ENCODE results near the gene SPATC1L. TPM values are rescaled to one million over a fixed set of nuclear protein-coding genes. Genes with fewer than 3 reads are reported as not detected.

SPATC1L gene
- 10.5 and 11.3 TPM in 2 replicates for total RNA-seq (2022)
- Bru-seq, nascent RNA = percentile 34 among the genes with signal in this experiment
- BruChase-seq, experiment 1, labeled RNA remaining after a 6-hour chase = percentile 32 among the genes with signal in this experiment
- percentile 32 among the genes with signal in this experiment for BruChase-seq, experiment 2, labeled RNA remaining after a 2-hour chase
- long read RNA-seq, transcript SPATC1L-202 (4 exons, 1,182 nt) = major isoform, 20 of 30 reads
- long read RNA-seq, partial matches to known transcripts = 3 of 30 reads
- long read RNA-seq, other reads (novel, unspliced or antisense) = 7 of 30 reads

DNA sequence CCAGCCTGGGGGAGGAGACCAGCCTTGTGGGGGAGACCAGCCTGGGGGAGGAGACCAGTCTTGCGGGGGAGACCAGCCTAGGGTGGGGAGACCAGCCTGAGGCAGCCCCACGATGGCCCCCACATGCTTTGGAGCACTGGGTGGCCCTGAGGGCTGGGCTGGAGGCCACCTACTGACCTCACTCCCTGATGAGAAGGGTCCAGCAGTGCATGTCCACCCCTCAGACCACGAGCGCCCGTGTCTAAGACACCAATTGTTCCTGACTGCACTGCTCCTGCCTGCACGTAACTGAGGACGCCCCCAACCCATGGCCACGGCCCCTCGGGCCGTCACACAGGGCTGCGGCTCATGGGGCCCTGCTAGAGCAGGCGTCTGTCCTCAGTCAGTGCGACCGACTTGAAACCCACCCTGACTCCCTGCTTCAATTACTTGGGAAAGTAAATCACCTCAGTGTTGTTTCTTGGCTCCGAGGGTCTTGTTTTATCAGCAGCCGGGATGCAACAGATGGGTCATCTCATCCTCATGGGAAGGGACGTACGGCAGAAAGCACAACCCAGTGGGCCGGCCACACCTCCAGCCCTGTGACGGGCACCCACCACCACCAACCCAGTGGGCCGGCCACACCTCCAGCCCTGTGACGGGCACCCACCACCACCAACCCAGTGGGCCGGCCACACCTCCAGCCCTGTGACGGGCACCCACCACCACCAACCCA lies at the start of gene SPATC1L:
SPATC1L (minus strand) TSS at position 550 of the 715 bp plus-strand sequence. CDS start 1,643 bp downstream, outside the sequence.
- Mint-ChIP-seq H3K36me3 (ENCODE audit: insufficient read depth, unreplicated experiment) (peaks cover 11% of the 10 kb centered on the region), H3K27me3 (ENCODE audit: insufficient read depth, unreplicated experiment) (no peaks in the 10 kb centered on the region), H3K4me1 (ENCODE audit: insufficient read depth, unreplicated experiment) (peaks cover 14% of the 10 kb centered on the region), H3K4me3 (ENCODE audit: unreplicated experiment) (peak within 1 kb of the TSS; percentile 89), H3K9me3 (ENCODE audit: unreplicated experiment) (no peaks in the 10 kb centered on the region), H3K27ac (ENCODE audit: low read depth, unreplicated experiment) (peak within 1 kb of the TSS; percentile 87)
- BruUV-seq (replicated peaks) = no TSS peak
- POLR2A ChIA-PET = no interaction called here
- intact Hi-C loops (cut with micrococcal nuclease) = no loop called here
- DNase-seq (ENCODE audit: unreplicated experiment) = peak; percentile 54
- TF ChIP-seq, protein P1, sequence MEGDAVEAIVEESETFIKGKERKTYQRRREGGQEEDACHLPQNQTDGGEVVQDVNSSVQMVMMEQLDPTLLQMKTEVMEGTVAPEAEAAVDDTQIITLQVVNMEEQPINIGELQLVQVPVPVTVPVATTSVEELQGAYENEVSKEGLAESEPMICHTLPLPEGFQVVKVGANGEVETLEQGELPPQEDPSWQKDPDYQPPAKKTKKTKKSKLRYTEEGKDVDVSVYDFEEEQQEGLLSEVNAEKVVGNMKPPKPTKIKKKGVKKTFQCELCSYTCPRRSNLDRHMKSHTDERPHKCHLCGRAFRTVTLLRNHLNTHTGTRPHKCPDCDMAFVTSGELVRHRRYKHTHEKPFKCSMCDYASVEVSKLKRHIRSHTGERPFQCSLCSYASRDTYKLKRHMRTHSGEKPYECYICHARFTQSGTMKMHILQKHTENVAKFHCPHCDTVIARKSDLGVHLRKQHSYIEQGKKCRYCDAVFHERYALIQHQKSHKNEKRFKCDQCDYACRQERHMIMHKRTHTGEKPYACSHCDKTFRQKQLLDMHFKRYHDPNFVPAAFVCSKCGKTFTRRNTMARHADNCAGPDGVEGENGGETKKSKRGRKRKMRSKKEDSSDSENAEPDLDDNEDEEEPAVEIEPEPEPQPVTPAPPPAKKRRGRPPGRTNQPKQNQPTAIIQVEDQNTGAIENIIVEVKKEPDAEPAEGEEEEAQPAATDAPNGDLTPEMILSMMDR (IDR thresholded peaks at IDR 0.05; ENCODE audit: unreplicated experiment) = no peak
- CTCF ChIA-PET = no interaction called here

DNA sequence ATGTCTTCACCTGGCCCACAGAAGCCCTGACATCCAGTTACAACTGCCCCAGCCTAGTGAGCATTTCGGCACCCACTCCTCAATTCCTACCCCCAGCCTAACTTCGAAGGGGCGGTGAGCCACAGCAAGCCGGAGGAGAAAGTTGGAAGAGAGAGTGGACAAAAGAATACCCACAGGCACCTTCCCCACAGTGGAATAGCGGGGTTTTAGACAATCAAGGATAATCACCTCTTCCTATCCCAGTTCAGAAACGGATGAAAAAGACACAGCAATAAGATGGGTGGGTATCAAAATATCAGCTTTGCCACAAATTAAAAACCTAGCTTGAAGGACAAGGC lies 45.6 kb upstream of the SPATC1L start:
- CTCF ChIA-PET = interaction anchor here (0.6 to 1.7 kb wide), 7 partner anchors 11 to 87 kb away, joined by 3 to 6 read pairs (median 4); no protein-coding TSS in a partner anchor
- peak overlapping the region; percentile 61 for H3K27ac Mint-ChIP-seq (ENCODE audit: low read depth, unreplicated experiment)

DNA sequence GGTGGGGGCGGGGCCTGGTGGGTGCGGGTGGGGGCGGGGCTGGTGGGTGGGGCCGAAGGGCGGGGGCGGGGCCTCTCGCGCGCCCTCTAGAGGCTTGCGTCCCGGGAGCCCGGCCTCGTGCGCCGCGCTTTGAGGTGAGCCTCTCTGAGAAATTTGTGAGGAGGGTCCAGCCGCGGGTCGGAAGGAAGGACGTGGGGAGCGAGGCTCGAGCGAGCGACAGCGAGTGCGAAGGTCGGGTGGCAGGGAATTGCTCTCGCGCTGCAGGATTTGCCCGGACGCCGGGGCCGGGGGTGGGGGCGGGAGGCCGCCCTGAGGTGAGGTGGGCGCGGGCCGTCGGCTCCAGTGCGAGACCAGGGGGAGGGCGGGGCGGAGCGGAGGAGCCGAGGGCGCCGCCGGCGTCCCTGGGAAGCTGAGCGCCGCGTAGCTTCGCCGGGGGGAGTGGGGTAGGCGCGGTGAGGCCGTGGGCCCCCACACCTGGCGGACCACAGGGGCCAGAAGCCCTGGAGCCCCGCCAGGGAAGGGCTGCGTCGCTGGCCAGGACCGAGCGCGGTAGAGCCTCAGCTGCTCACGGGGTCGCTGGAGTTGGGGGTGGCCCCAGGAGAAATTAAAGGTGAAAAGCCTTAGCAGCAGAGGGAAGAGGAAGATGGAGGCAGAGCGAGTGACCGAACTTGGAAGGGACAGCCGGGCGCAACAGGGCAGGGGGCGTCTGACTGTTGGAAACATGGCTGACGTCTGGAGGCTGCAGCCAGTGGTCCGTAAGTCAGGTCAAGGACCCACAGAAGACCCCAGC lies 45.1 kb upstream of the SPATC1L start:
- no peaks in the 10 kb centered on the region for H3K27me3 Mint-ChIP-seq (ENCODE audit: insufficient read depth, unreplicated experiment)

More for the DNA sequence above, 45.6 kb upstream of the SPATC1L start:
- H3K27me3 Mint-ChIP-seq (ENCODE audit: insufficient read depth, unreplicated experiment) = no peaks in the 10 kb centered on the region
- H3K36me3 Mint-ChIP-seq (ENCODE audit: insufficient read depth, unreplicated experiment) = peaks cover 26% of the 10 kb centered on the region
- BruUV-seq (replicated peaks) = TSS peak; percentile 19
- no peaks in the 10 kb centered on the region for H3K9me3 Mint-ChIP-seq (ENCODE audit: unreplicated experiment)
- peak overlapping the region; percentile 87 for H3K4me3 Mint-ChIP-seq (ENCODE audit: unreplicated experiment)
- peaks cover 42% of the 10 kb centered on the region for H3K4me1 Mint-ChIP-seq (ENCODE audit: insufficient read depth, unreplicated experiment)
- no peak for DNase-seq (ENCODE audit: unreplicated experiment)
- POLR2A ChIA-PET = interaction anchor here (0.9 to 1.8 kb wide), 7 partner anchors 11 to 88 kb away, joined by 3 to 9 read pairs (median 3); partner anchors contain the start of gene MCM3AP
- intact Hi-C loops (cut with micrococcal nuclease) = no loop called here
- TF ChIP-seq, protein P1 (IDR thresholded peaks at IDR 0.05; ENCODE audit: unreplicated experiment) = no peak

More for the DNA sequence above, 45.1 kb upstream of the SPATC1L start:
- peaks cover 28% of the 10 kb centered on the region for H3K36me3 Mint-ChIP-seq (ENCODE audit: insufficient read depth, unreplicated experiment)
- BruUV-seq (replicated peaks) = no TSS peak
- peak overlapping the region; percentile 98 for H3K27ac Mint-ChIP-seq (ENCODE audit: low read depth, unreplicated experiment)
- ChIA-PET POLR2A (interaction anchor here (0.6 to 1.8 kb wide), 7 partner anchors 11 to 410 kb away, joined by 3 to 9 read pairs (median 3); partner anchors contain the start of gene MCM3AP), CTCF (interaction anchor here (0.6 to 1.7 kb wide), 5 partner anchors 11 to 70 kb away, joined by 3 to 6 read pairs (median 4); no protein-coding TSS in a partner anchor)
- H3K4me1 Mint-ChIP-seq (ENCODE audit: insufficient read depth, unreplicated experiment) = peaks cover 45% of the 10 kb centered on the region
- DNase-seq (ENCODE audit: unreplicated experiment) = no peak
- no peaks in the 10 kb centered on the region for H3K9me3 Mint-ChIP-seq (ENCODE audit: unreplicated experiment)
- TF ChIP-seq, protein P1 (IDR thresholded peaks at IDR 0.05; ENCODE audit: unreplicated experiment) = peak; percentile 57
- intact Hi-C loops (cut with micrococcal nuclease) = no loop called here
- peak overlapping the region; percentile 87 for H3K4me3 Mint-ChIP-seq (ENCODE audit: unreplicated experiment)
